Astrocyte (in vitro differentiated cells and primary cell): Measurements from ENCODE around the gene MARK4. TPM values are rescaled to one million over a fixed set of nuclear protein-coding genes. Genes with fewer than 3 reads are reported as not detected.

ENCODE experiments used
- DNase-seq: peaks from one replicate; pipeline ENCODE4 v3.0.0-alpha.2; 2010; ENCODE audit warnings: low read depth
- FAIRE-seq: peaks from 2 replicates; lab custom pipeline; 2011; peaks lifted over from hg19 to GRCh38; lab: Jason Lieb, UNC
- H2AFZ ChIP-seq: 2 replicates; pipeline ENCODE4 v1.6.0; 2012; ENCODE audit warnings: low read depth, low read length, inconsistent platforms
- H3K27ac ChIP-seq: 2 replicates; pipeline ENCODE4 v1.5.1; 2011; ENCODE audit warnings: low read depth, low read length, inconsistent platforms
- H3K27me3 ChIP-seq: 2 replicates; pipeline ENCODE4 v1.6.0; 2011; ENCODE audit warnings: low read length, inconsistent platforms; ENCODE audit not compliant: insufficient read depth
- H3K36me3 ChIP-seq: 2 replicates; pipeline ENCODE4 v1.5.1; 2011; ENCODE audit warnings: low read length, inconsistent platforms; ENCODE audit not compliant: insufficient read depth
- H3K4me1 ChIP-seq: 2 replicates; pipeline ENCODE4 v1.5.1; 2011; ENCODE audit warnings: low read length, inconsistent platforms; ENCODE audit not compliant: insufficient read depth
- H3K4me2 ChIP-seq: 2 replicates; pipeline ENCODE4 v1.6.0; 2012; ENCODE audit warnings: low read length, inconsistent platforms
- H3K4me3 ChIP-seq: 2 replicates; pipeline ENCODE4 v1.5.1; 2011; ENCODE audit warnings: low read depth, mild to moderate bottlenecking, low read length, inconsistent platforms; ENCODE audit not compliant: insufficient read depth
- H3K79me2 ChIP-seq: 2 replicates; pipeline ENCODE4 v1.6.0; 2012; ENCODE audit warnings: mild to moderate bottlenecking, low read length, inconsistent platforms; ENCODE audit not compliant: insufficient read depth
- H3K9ac ChIP-seq: 2 replicates; pipeline ENCODE4 v1.6.0; 2012; ENCODE audit warnings: mild to moderate bottlenecking, low read length, inconsistent platforms
- H3K9me3 ChIP-seq: 2 replicates; pipeline ENCODE4 v1.5.1; 2012; ENCODE audit warnings: low read depth, mild to moderate bottlenecking, low read length, inconsistent platforms; ENCODE audit not compliant: insufficient read depth
- H4K20me1 ChIP-seq: 2 replicates; pipeline ENCODE4 v1.6.0; 2012; ENCODE audit warnings: low read length, inconsistent platforms; ENCODE audit not compliant: insufficient read depth
- H3K27ac Mint-ChIP-seq: one replicate; pipeline ENCODE4 v1.8.0; 2021; ENCODE audit warnings: mild to moderate bottlenecking, mixed read lengths; ENCODE audit not compliant: unreplicated experiment
- H3K27me3 Mint-ChIP-seq: one replicate; pipeline ENCODE4 v1.8.0; 2021; ENCODE audit warnings: low read depth, mixed read lengths; ENCODE audit not compliant: unreplicated experiment
- H3K36me3 Mint-ChIP-seq: one replicate; pipeline ENCODE4 v1.8.0; 2021; ENCODE audit warnings: low read depth, mixed read lengths; ENCODE audit not compliant: unreplicated experiment
- H3K4me1 Mint-ChIP-seq: one replicate; pipeline ENCODE4 v1.8.0; 2021; ENCODE audit warnings: low read depth, mixed read lengths; ENCODE audit not compliant: unreplicated experiment
- H3K4me3 Mint-ChIP-seq: one replicate; pipeline ENCODE4 v1.8.0; 2021; ENCODE audit warnings: mild to moderate bottlenecking, moderate library complexity, mixed read lengths; ENCODE audit not compliant: unreplicated experiment
- H3K9me3 Mint-ChIP-seq: one replicate; pipeline ENCODE4 v1.8.0; 2021; ENCODE audit warnings: mild to moderate bottlenecking, mixed read lengths; ENCODE audit not compliant: unreplicated experiment
- EZH2 ChIP-seq: IDR thresholded peaks from 2 replicates; pipeline ENCODE4 v1.6.1; 2012; ENCODE audit warnings: mild to moderate bottlenecking, low read length, inconsistent platforms; ENCODE audit not compliant: insufficient read depth
- total RNA-seq: library from RNA; stranded (reverse); gene quantifications from 2 replicates; pipeline ENCODE4 v1.2.1, GENCODE V29; 2021
- TF ChIP-seq, protein P1 (sequence below): IDR thresholded peaks from 2 replicates; pipeline ENCODE4 v1.5.1; 2011; ENCODE audit warnings: low read depth, mild to moderate bottlenecking, inconsistent platforms, low read length, moderate library complexity; ENCODE audit not compliant: insufficient read depth

MARK4 gene
- total RNA-seq, 1 donor from 2014 or later, result 61.0 TPM

GRCh38 chr19:45218911-45219743, 31.9 kb upstream of the MARK4 start:
- H3K36me3 Mint-ChIP-seq, result no peaks in the 10 kb centered on the region
- no peak for TF ChIP-seq EZH2
- TF ChIP-seq, protein P1, sequence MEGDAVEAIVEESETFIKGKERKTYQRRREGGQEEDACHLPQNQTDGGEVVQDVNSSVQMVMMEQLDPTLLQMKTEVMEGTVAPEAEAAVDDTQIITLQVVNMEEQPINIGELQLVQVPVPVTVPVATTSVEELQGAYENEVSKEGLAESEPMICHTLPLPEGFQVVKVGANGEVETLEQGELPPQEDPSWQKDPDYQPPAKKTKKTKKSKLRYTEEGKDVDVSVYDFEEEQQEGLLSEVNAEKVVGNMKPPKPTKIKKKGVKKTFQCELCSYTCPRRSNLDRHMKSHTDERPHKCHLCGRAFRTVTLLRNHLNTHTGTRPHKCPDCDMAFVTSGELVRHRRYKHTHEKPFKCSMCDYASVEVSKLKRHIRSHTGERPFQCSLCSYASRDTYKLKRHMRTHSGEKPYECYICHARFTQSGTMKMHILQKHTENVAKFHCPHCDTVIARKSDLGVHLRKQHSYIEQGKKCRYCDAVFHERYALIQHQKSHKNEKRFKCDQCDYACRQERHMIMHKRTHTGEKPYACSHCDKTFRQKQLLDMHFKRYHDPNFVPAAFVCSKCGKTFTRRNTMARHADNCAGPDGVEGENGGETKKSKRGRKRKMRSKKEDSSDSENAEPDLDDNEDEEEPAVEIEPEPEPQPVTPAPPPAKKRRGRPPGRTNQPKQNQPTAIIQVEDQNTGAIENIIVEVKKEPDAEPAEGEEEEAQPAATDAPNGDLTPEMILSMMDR, result no peak
- no peak overlapping the region for H2AFZ ChIP-seq
- DNase-seq (no peak), FAIRE-seq (no peak)
- no peaks in the 10 kb centered on the region for H3K36me3 ChIP-seq
- no peaks in the 10 kb centered on the region for H3K9me3 ChIP-seq
- no peaks in the 10 kb centered on the region for H3K79me2 ChIP-seq
- no peak overlapping the region for H3K4me3 ChIP-seq
- H3K4me3 Mint-ChIP-seq, result no peak overlapping the region
- no peak overlapping the region for H3K27ac Mint-ChIP-seq
- H3K9me3 Mint-ChIP-seq, result no peaks in the 10 kb centered on the region
- H3K27me3 ChIP-seq, result peaks cover 30% of the 10 kb centered on the region
- no peaks in the 10 kb centered on the region for H4K20me1 ChIP-seq
- peaks cover 7% of the 10 kb centered on the region for H3K4me1 Mint-ChIP-seq
- H3K4me1 ChIP-seq, result no peaks in the 10 kb centered on the region
- peaks cover 52% of the 10 kb centered on the region for H3K27me3 Mint-ChIP-seq
- no peak overlapping the region for H3K9ac ChIP-seq
- H3K27ac ChIP-seq, result no peak overlapping the region
- H3K4me2 ChIP-seq, result no peak overlapping the region

DNA sequence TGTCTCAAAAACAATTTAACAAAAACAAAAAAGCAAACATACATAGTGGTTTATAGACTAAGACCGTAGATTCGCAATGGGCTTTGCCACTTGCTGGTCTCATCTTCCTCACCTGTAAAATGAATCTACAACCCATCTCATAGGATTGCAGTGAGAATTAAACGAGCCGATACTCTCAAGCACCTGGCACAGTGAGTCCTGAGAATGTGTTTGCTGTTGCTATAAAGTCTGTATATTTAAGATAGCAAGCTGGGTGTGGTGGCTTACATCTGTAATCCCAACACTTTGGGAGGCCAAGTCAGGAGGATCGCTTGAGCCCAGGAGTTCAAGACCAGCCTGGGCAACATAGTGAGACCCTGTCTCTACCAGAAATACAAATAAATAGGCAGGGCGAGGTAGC, 28.3 kb upstream of the MARK4 start:
- Mint-ChIP-seq H3K9me3 (no peaks in the 10 kb centered on the region), H3K27ac (no peak overlapping the region)
- FAIRE-seq, result no peak

More for the DNA sequence above, 28.3 kb upstream of the MARK4 start:
- no peak for DNase-seq
- Histone ChIP-seq H3K9ac (no peak overlapping the region), H3K27me3 (peaks cover 12% of the 10 kb centered on the region), H3K4me3 (no peak overlapping the region), H2AFZ (no peak overlapping the region), H3K27ac (no peak overlapping the region), H4K20me1 (no peaks in the 10 kb centered on the region), H3K9me3 (no peaks in the 10 kb centered on the region), H3K4me1 (no peaks in the 10 kb centered on the region), H3K79me2 (no peaks in the 10 kb centered on the region), H3K36me3 (no peaks in the 10 kb centered on the region), H3K4me2 (no peak overlapping the region)
- H3K36me3 Mint-ChIP-seq, result no peaks in the 10 kb centered on the region
- H3K4me1 Mint-ChIP-seq, result no peaks in the 10 kb centered on the region
- no peak overlapping the region for H3K4me3 Mint-ChIP-seq
- TF ChIP-seq, protein P1, result no peak
- no peak for TF ChIP-seq EZH2
- peaks cover 43% of the 10 kb centered on the region for H3K27me3 Mint-ChIP-seq
